HG03558 (cell line): ENCODE results near the gene MAP4K4.

ENCODE experiments used
- ATAC-seq: cut with Tn5 transposase; IDR thresholded peaks from one replicate; pipeline ENCODE4 v1.9.1; 2021; ENCODE audit warnings: moderate number of reproducible peaks; ENCODE audit not compliant: unreplicated experiment; ENCODE audit errors: extremely low read depth

Gene MAP4K4

DNA sequence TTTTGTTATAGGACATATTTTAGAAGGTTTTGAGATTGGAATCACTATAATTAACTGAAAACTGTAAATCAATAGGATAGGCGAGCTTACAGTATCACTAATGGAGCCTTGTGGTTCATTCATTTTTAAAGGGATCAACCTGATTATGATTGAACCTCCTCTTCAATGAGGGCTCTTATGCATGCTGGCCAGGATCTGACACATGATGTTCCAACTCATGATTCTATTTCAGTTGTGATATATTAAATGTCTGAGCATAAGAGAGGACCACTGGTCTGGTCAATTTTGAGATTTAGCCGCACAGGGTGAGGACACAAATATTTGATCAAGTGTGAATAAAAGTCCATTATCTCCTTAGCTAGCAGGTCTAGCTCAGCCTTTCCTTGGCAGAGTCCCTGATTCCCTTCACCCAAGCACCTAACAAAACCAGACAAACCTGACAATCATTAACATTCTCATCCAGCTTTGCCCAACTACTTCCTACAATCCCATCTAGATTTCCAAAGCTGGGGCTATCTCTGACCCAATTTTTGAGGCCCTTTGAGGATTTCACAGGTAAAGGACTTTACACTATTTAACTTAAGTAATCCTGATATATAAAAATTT lies 6.9 kb upstream of the MAP4K4 start:
- no peak for ATAC-seq

DNA sequence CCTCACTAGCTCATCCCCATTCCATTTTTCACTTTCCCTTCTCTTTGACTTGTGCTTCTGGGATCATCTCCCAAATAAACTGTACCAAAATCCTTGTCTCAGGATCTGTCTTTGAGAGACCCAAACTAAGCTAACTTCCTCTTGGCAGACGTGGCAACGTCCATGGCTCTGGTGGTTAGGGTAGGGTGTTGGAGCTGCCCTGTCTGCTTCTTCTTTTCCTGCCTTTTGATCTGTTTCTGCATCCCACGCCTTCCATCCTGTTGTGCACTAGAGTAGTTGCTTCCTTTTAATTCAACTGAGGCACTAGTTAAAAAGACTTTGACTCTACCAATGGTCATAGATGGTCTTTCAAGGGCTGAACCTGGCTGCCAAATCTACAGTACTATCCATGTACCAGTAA lies 5.5 kb upstream of the MAP4K4 start:
- no peak for ATAC-seq

DNA sequence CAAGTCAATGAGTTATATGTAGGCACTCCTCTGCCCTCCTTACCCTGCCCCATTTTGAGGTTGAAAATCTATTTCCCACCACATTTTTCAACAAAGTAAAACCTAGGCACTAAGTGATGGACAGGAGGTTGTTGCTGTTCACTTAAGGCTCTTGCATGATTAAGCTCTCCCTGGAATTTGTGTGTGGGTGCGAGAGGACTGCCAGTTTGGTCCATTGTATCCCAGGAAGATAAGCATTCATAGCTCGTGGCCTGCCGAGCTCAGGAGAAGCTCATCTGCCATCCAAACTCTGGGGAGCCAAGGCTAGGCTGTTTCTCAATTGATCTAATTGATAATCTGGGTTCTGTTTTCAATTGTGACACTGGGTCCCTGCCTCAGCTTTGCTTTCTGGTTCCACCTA lies 4.7 kb upstream of the MAP4K4 start:
- ATAC-seq = no peak

DNA sequence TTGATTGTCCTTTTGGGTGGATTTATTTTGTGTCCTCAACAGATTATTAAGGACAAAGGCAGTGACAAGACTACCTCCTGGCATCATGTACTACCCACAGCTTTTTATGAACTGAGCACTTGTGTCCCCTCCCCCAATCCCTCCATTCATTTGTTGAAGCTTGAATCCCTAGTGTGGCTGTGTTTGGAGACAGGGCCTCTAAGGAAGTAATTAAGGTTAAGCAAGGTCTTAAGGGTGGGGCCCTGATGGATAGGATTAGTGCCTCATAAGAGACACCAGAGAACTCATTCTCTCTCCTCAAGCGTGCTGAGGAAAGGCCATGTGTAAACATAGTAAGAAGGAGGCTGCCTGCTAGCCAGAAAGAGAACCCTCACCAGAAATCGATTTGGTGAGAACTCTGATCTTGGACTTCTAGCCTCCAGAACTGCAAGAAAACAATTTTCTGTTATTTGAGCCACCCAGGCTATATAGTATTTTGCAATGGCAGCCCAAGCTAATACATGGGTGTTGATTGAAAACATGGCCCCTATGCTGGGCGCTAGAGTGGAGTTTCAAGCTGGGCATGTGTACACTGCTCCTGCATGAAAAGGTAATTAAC lies 3.4 kb upstream of the MAP4K4 start:
- ATAC-seq = no peak

DNA sequence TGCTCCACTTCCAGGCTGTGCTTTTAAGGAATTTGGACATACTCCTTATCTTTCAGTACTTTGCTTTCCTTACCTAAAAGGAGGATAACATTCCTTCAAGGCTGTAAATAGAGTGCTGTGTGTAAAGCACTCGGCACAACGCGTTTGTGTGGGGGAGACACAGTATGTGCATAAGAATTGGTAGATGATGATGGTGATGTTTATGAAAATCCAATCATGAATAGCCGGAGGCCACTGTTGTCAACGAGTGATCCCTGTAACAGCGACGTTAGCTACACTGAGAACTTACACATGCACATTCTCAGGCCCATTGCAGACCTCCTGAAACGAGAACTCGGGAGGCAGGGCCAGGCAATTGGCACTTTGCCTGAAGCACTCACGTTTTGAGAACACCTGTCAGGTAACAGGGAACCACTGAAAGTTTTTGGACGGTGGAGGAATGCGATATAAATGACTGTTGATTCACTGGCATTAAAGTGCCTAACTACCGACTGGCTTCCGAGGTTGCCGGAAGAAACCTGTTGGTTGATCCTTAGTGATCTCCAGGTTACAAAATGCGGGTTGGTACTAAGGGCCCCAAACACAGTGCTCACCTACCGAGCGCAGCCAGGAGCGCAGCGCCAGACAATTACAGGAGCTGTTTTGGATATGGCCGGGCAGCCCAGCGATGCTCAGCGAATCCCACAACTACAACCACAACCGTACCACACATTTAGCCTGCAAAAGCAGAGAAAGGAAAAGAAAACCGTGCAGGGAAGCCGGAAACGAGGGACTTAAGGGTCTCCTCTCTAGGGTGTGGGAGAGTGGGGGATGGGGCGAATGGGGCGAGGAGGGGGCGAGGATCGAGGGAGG lies 1.0 kb upstream of the MAP4K4 start:
- ATAC-seq = no peak

DNA sequence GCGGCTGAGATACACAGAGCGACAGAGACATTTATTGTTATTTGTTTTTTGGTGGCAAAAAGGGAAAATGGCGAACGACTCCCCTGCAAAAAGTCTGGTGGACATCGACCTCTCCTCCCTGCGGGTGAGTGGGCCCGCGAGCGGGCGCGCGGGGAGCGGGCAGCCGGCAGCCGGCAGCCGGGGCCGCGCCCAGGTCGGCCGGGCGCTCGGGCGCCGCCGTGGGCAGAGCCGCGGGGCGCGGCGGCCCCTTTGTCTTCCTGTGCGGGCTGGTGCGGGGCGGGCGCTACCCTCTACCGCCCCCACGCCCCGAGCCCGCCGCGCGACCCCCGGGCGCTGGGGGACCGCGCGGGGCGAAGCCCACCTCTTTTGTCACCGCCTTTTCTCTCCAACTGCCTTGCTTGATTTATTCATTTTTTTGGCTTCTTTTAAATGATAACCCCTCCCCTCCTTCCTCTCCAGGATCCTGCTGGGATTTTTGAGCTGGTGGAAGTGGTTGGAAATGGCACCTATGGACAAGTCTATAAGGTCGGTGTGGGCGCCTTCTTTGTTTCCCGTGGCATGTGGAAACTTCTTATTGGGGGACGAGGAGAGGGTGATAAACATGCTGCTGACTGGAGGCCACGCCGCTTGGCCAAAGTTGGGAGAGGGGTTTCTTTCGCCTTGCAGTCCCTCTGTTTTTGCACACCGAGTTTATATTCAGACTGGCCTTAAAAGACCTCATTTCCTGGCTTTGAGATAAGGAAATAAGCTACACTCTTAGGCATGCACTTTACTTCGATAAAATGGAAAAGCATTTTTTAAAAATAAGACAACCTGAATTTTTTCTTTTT lies 722 bp downstream of the MAP4K4 start:
- no peak for ATAC-seq

DNA sequence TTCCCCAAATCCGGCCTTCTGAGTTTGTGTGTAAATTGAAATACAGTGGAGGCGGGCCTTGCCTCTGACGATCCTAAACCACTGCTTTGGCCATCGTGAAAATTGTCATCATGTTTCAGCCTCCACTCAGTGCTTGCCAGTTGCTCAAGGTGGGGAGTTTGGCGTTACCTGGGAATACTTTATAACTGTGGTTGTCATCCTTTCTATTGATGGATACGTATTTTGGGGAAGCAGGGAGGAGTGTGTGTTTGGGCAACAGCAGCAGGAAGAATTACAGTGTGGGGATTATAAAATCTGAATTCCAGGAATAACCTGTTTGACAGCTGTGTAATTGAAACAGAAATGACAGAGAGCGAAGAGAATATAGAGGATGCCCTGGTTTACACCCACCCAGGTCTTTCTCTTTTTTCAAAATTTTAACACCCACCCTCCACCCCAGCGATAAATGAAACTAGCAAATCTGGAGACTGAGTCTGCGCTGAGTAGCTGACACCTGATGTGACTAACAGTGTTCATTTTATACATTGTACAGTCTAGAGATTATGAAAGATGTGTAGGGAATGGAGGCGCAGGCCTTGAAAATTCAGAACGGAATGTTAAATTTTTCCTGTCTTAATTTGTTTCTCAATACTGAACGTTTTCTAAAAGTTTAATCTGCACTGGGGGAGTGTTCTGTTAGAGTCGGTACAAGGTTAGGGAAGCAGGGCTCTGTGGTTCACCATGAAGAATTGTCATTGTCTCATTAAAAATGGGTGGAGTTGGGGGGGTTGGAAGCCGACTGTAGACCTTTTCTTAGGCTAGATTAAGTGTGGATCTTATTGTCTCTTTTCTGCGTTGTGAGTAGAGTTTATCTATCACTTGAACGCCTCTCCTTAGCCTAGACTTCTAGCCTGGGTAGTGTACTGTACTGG lies 1.6 kb downstream of the MAP4K4 start:
- no peak for ATAC-seq

DNA sequence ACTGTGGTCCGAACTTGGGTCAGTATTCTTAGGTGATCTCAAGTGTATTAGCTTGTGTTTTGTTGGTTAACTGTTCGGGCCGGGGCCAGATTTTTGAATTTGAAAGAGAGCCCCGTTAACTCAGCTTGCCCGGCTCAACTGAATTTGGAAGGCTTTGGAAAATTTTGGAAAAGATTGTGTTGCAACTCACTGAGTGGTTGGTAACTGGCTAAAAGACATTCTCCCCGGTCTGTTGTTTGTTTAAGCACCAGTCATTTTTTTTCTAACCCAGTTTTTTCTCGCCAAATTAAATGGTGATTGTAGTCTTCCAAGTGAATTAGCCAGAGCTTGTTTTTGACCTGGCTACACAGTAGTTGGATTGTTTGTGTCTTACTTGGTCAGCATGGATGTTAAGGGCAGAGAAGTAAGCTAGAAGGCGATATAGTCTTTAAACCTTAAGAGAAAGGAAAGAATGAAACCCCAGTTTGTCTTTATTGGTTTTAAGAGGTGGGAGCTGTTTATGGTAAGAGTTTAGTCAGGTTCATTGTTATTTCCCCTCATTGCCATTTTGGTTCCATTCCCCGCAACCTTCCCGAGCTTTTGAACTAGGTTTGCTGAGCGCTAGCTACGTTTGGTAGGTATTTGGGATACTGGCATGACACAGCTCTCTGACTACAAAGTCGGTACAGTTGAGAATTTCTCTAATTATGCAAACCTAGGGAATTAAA lies 2.4 kb downstream of the MAP4K4 start:
- ATAC-seq = no peak

DNA sequence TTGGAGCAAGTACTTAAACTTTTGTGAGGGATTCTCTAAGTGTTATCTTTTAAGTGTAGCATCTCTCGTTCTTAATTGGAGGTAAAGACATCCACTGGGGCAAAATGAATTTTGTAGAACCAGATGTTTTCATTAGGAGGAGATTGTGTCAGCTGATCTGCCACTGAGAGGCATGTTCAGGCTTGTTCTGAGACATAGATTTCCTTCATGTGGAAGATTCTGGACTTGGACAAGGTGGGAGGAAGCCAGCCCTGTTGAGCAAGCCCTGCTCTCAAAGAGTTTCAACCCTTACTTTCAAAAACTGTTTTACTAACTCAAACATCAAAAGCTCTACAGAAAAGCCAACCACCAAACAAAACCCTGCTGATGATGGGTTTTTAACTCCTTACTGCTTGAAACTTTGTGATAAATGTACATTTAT lies 6.5 kb downstream of the MAP4K4 start:
- no peak for ATAC-seq

DNA sequence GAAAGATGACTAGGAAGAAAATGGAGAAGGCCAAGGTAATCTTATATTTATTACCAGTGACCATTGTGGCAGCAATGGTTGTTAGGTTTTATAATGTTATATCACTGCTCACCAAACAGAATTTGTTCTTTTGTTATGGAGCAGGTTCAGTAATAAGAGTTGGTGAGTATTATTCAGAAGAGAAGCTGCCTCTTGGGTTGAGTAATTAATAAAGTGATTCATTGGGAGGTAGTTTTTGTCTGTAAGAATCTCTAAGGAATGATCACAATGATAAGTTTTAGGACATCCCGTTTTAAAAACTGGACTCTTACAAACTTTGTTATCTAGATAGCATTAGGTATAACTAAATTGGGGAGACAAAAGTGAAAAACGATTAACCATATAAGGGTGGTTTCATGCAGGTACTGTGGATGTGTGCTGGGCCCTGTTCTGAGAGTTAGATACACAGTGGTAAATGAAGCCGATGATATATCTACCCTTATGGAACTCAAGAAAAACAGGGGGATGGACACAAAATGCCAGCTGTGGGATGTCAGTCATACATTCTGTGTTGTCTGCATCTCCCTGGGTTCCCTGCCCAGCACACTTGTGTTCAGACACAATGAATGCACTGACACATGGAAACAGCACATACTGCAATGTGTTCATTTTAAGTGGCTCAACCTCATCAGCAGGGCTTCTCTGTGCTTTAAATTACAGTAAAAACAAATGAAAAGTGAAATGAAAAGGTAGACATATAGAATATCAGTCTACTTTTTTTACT lies 7.5 kb downstream of the MAP4K4 start:
- no peak for ATAC-seq

DNA sequence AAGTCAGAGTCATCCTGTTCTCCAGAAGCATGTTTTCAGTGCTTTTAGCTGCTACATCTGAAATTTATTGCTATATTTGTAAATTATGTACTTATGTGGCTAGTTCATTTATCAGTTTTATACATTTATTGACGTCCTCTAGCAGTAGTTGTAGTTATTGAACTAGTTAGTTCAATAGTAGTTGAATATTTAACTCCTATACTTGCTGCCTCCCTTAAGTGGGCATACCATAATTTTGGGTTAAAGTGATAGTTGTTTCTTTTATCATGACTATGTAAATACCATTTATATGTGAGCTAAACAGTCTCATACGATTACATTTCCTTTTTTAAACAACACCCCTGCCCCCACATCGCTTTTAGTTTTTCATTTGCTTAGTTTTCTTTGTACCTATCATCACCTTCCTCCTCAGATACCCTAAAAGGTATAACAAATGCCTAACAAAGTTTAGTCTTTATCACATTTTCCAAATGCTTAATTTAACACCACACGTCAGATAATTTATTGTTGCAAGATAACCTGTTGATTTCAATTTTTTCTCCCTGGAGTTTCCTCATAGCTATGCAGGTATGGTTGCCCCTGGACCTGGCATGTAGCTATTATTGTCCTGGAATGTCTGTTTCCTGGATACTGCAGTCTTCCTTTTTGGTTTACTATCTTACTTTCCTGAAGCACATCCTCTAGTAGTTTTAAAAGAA lies 8.8 kb downstream of the MAP4K4 start:
- no peak for ATAC-seq

DNA sequence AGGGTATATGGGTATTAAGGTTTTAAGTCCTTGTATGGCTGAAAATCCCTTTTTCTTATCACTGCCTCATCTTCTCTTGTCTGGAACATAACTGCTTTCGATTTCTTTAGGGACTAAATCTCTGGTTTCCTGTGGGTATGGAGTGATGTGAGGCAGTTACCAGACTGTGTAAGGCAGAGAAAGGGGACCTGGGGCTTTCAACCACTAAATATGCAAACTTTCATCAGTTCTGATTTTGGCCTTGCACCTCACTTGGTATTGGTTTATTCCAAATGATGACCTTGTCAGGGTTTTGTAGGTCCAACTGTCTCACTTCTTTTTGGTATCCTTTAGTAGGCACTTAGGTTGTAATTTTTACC lies 9.3 kb downstream of the MAP4K4 start:
- peak; percentile 37 for ATAC-seq

DNA sequence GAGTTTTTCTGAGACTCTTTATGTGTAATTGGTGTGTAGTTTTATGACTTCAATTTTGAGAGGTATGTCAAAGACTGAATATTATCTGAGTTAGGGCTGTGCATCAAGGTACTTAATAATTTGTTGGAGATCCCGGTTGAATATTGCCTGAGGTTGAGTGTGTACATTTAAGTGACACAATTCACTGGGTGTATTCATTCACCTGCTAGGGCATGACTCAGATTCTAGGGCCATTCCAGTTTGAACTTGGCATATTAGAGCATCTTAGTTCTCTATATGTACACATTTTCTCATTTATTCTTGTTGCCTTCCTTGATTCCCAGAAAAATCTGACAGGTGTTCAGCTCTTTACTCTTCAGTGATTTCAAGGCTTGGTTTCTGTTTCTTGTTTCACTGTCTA lies 12.5 kb downstream of the MAP4K4 start:
- ATAC-seq = no peak

DNA sequence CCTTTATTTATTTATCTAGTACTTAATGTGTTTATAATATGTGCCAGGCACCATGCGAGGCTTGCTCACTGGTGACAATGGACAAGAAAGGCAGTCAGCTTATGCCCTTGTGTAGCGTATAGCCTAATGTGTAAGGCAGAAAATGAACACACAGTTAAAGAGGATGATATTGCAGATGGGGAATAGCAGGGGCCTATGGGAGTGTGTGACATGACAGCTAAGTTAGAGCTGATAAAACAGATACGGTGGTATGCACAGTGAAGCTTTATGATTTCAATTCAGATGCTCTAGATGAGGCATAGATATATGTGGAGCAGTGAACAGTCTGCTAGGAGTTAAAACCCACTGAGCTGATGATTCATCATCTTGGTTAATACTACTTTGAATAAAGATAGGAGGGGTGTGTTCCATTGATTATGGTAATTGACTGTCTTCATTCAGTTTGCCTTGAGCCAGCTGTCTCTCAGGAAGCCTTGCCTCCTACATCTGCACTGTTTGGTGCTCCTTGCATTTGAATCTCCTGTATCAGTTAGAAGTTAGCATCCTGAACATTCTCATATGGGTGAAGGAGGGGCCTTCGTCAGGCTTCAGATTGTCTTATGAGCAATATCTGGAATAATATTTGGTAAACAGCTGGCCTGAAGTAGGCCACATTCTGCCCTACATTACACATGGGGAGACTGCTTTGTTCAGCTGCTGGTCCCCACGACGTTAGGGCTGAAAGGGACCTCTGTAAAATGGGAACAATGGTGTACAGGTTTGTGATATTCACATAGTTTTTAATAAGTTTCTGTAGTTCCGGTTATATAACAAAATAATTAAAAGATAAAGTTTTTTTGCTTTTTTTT lies 13.2 kb downstream of the MAP4K4 start:
- no peak for ATAC-seq

DNA sequence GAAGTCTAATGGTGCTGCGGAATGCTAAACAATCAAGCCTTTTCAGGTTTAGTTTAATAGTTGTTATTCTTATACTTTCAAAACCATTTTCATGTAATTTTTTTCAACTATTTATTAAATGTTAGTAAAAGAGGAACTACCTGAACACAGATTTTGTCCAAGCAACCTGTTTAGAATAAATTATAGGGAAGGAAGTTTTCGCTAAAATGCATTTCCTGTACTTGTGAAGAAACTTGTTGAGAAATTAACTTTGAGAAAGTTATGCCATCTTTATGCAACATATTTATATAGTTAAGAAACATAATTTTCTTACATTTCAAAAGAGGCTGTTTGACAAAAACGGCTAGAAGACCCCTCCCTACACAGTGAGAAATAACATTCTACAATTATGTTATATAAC lies 16.6 kb downstream of the MAP4K4 start:
- ATAC-seq = no peak

DNA sequence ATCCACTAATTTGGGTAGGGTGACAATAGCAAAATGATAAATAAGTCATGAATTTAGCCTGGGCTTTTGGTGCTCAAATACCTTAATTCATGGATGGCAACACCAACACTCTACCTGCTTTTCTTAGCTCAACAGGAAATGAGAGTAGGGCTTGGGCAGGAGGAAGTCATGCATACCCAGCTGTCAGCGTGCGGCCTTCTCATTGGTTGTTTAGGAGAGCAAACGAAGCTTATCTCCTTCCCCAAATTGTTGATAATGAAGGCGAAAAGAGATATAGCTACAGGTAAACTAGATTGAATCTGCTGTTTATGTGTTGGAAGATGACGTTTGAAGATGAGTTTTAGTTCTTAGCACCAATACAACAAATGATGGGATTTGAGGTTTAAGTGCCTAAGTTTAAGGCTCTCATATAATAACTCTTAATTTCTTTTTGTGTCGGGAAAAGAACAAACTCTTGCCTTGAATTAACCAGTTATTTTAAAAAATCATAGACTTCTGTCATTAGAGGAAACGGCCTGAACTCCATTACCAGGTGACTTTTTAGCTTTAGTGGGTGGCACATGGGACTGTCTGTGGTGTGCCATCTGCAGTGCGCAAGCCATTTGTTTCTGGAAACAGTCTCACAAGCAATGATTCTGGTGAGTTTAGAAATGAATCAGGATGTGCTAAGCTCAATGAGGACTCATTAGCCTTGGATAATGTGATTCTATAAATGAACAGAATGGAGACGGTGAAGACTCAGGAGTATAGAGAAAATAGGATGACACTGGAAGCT lies 19.8 kb downstream of the MAP4K4 start:
- peak; percentile 47 for ATAC-seq
